Tongue (tissue), 2 donors: ENCODE data around the gene SPATA31C1. TPM values are rescaled to one million over a fixed set of nuclear protein-coding genes. Genes with fewer than 3 reads are reported as not detected.
"Not testable (repeated sequence)": the region's sequence is repeated elsewhere in the genome, so short reads cannot be mapped to it uniquely, and the experiment has no call there.

Experiments used
- DNase-seq: peaks from one replicate; pipeline ENCODE4 v3.0.0-alpha.2; 2015
- total RNA-seq: library from RNA; depleted of rRNA; stranded (reverse); fragments of >200 nt; gene quantifications from one replicate; pipeline ENCODE4 v1.2.3, GENCODE V29; 2014

The SPATA31C1 gene
- 0.21 TPM for total RNA-seq

- not testable (repeated sequence) for DNase-seq
Observed at GRCh38 chr9:87917662-87918061, at the start of gene SPATA31C1. SPATA31C1 (plus strand) TSS chr9:87917962.

- no peak for DNase-seq
Observed at GRCh38 chr9:87868175-87868574, 49.6 kb upstream of the SPATA31C1 start.

- no peak for DNase-seq
Observed at GRCh38 chr9:87868635-87869034, 49.1 kb upstream of the SPATA31C1 start.

GRCh38 chr9:87869082-87869481 is 48.7 kb upstream of the SPATA31C1 start:
- DNase-seq: no peak

GRCh38 chr9:87871425-87872078 is 46.2 kb upstream of the SPATA31C1 start:
- DNase-seq: no peak

- DNase-seq: peak; percentile 86
Observed at GRCh38 chr9:87872079-87872624, 45.6 kb upstream of the SPATA31C1 start.

- DNase-seq: no peak
Observed at GRCh38 chr9:87873607-87874303, 44.0 kb upstream of the SPATA31C1 start.

GRCh38 chr9:87874304-87874623 is 43.5 kb upstream of the SPATA31C1 start:
- no peak for DNase-seq

GRCh38 chr9:87875060-87875459 is 42.7 kb upstream of the SPATA31C1 start:
- no peak for DNase-seq

GRCh38 chr9:87875831-87876545 is 41.8 kb upstream of the SPATA31C1 start:
- DNase-seq: peak; percentile 69

- no peak for DNase-seq
Observed at GRCh38 chr9:87876708-87877107, 41.1 kb upstream of the SPATA31C1 start.

- no peak for DNase-seq
Observed at GRCh38 chr9:87878989-87879511, 38.7 kb upstream of the SPATA31C1 start.

GRCh38 chr9:87880116-87880515 is 37.6 kb upstream of the SPATA31C1 start:
- DNase-seq: no peak

GRCh38 chr9:87880683-87881082 is 37.1 kb upstream of the SPATA31C1 start:
- DNase-seq: no peak

GRCh38 chr9:87882627-87883026 is 35.1 kb upstream of the SPATA31C1 start, which contains the start of gene SPATA31E1:
SPATA31E1 (plus strand) TSS chr9:87882877; CDS start chr9:87882892, 15 bp downstream.
- DNase-seq: no peak

GRCh38 chr9:87883274-87883673 is 34.5 kb upstream of the SPATA31C1 start:
- DNase-seq: no peak

GRCh38 chr9:87883990-87884389 is 33.8 kb upstream of the SPATA31C1 start:
- DNase-seq: no peak

GRCh38 chr9:87884578-87885459 is 32.9 kb upstream of the SPATA31C1 start:
- no peak for DNase-seq

GRCh38 chr9:87885484-87886189 is 32.1 kb upstream of the SPATA31C1 start:
- no peak for DNase-seq

- no peak for DNase-seq
Observed at GRCh38 chr9:87886210-87886932, 31.4 kb upstream of the SPATA31C1 start.
